ENCODE data around the gene PSMC4. TPM values are rescaled to one million over a fixed set of nuclear protein-coding genes. Genes with fewer than 3 reads are reported as not detected.
A peak's percentile ranks its signal among the peaks of the same experiment; 100 is the strongest.
"Not testable (repeated sequence)": the region's sequence is repeated elsewhere in the genome, so short reads cannot be mapped to it uniquely, and the experiment has no call there.

PSMC4 gene
- total RNA-seq, 2 experiments from 2014 or later = 81.9 to 84.5 TPM

- no peak for DNase-seq
- H3K4me3 Mint-ChIP-seq = peak overlapping the region; percentile 71
These were observed 19.3 kb upstream of the PSMC4 start for GRCh38 chr19:39951686-39952085.

GRCh38 chr19:39953915-39954314 lies 17.1 kb upstream of the PSMC4 start:
- Mint-ChIP-seq H3K9me3 (peaks cover 3% of the 10 kb centered on the region), H3K4me3 (peak overlapping the region; percentile 51), H3K27ac (peak overlapping the region; percentile 98), H3K4me1 (peaks cover 46% of the 10 kb centered on the region), H3K27me3 (no peaks in the 10 kb centered on the region), H3K36me3 (peaks cover 27% of the 10 kb centered on the region)
- ATAC-seq (ENCODE audit: low read depth) = peak; percentile 20
- no peak for DNase-seq
- POLR2A ChIA-PET = interaction anchor here (2.3 to 3.6 kb wide), 3 partner anchors 10 to 16 kb away, joined by 15 to 59 read pairs (median 16); partner anchors contain the start of gene PSMC4

More at GRCh38 chr19:39951686-39952085, 19.3 kb upstream of the PSMC4 start:
- no peaks in the 10 kb centered on the region for H3K27me3 Mint-ChIP-seq
- H3K9me3 Mint-ChIP-seq = peaks cover 7% of the 10 kb centered on the region
- H3K4me1 Mint-ChIP-seq = peaks cover 47% of the 10 kb centered on the region
- no peak for ATAC-seq (ENCODE audit: low read depth)
- peak overlapping the region; percentile 98 for H3K27ac Mint-ChIP-seq
- POLR2A ChIA-PET = interaction anchor here (0.8 to 1.0 kb wide), 3 partner anchors 9 to 19 kb away, joined by 3 to 11 read pairs (median 4); partner anchors contain the start of gene PSMC4
- H3K36me3 Mint-ChIP-seq = peaks cover 34% of the 10 kb centered on the region

GRCh38 chr19:39957886-39958285 lies 13.1 kb upstream of the PSMC4 start:
- not testable (repeated sequence) for DNase-seq

DNA sequence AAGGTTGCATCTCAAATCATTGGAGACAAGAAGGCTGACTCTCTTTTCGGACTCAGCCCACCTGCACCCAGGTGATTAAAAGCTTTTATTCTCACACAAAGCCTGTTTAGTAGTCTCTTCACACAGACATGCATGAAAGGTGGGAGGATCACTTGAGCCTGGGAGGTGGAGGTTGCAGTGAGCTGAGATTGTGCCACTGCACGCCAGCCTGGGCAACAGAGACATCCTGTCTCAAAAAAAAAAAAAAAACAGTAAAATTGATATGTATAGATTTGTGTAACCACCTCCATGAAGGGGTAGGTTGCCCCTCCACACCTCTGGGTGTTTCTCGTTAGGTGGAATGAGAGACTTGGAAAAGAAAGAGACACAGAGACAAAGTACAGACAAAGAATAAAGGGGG lies 12.0 kb upstream of the PSMC4 start:
- peak overlapping the region; percentile 71 for H3K4me3 Mint-ChIP-seq
- peaks cover 32% of the 10 kb centered on the region for H3K4me1 Mint-ChIP-seq
- H3K9me3 Mint-ChIP-seq, H3K36me3 Mint-ChIP-seq, DNase-seq, H3K27me3 Mint-ChIP-seq: not testable (repeated sequence)
- H3K27ac Mint-ChIP-seq = peak overlapping the region; percentile 79
- peak; percentile 76 for ATAC-seq (ENCODE audit: low read depth)
- POLR2A ChIA-PET = interaction anchor here (0.6 to 1.0 kb wide), 2 partner anchors 10 to 18 kb away, joined by 3 to 5 read pairs; no protein-coding TSS in a partner anchor

More at GRCh38 chr19:39957886-39958285, 13.1 kb upstream of the PSMC4 start:
- ATAC-seq (ENCODE audit: low read depth); POLR2A ChIA-PET; H3K9me3 Mint-ChIP-seq; H3K36me3 Mint-ChIP-seq; H3K4me3 Mint-ChIP-seq; H3K27me3 Mint-ChIP-seq: not testable (repeated sequence)
- peak overlapping the region; percentile 52 for H3K27ac Mint-ChIP-seq
- peaks cover 42% of the 10 kb centered on the region for H3K4me1 Mint-ChIP-seq

DNA sequence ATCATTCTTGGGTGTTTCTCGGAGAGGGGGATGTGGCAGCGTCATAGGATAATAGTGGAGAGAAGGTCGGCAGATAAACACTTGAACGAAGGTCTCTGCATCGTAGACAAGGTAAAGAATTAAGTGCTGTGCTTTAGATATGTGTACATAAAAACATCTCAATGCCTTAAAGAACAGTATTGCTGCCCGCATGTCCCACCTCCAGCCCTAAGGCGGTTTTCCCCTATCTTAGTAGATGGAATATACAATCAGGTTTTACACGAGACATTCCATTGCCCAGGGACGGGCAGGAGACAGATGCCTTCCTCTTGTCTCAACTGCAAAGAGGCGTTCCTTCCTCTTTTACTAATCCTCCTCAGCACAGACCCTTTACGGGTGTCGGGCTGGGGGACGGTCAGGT lies 11.6 kb upstream of the PSMC4 start:
- not testable (repeated sequence) for H3K27me3 Mint-ChIP-seq; H3K9me3 Mint-ChIP-seq; H3K36me3 Mint-ChIP-seq; ATAC-seq (ENCODE audit: low read depth); DNase-seq
- Mint-ChIP-seq H3K27ac (peak overlapping the region; percentile 79), H3K4me1 (peaks cover 32% of the 10 kb centered on the region), H3K4me3 (peak overlapping the region; percentile 71)
- POLR2A ChIA-PET = interaction anchor here (0.6 to 1.0 kb wide), 2 partner anchors 9 to 18 kb away, joined by 3 to 5 read pairs; no protein-coding TSS in a partner anchor

GRCh38 chr19:39963898-39964297 lies 7.1 kb upstream of the PSMC4 start:
- no peaks in the 10 kb centered on the region for H3K9me3 Mint-ChIP-seq
- peaks cover 10% of the 10 kb centered on the region for H3K36me3 Mint-ChIP-seq
- no peaks in the 10 kb centered on the region for H3K27me3 Mint-ChIP-seq
- no peak overlapping the region for H3K4me3 Mint-ChIP-seq
- peaks cover 27% of the 10 kb centered on the region for H3K4me1 Mint-ChIP-seq
- H3K27ac Mint-ChIP-seq = no peak overlapping the region
- DNase-seq = no peak
- ATAC-seq (ENCODE audit: low read depth) = no peak
- POLR2A ChIA-PET = no interaction called here

DNA sequence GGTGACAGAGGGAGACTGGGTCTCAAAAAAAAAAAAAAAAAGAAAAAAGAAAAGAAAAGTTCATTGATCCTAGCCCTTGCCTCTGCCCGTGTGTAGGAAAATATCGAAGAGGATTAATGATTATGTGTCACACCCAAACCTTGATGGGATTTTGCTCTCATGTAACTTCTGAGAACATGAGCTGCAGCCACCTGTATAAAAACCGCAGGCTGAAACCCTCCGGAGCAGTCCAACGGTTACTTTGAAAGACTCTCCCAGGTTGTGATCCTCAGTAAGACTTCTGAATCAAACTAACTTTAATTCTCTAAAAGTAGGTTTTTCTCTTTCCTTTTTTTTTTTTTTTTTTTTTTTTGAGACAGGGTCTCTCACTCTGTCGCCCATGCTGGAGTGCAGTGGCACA lies 4.3 kb upstream of the PSMC4 start:
- H3K4me3 Mint-ChIP-seq = no peak overlapping the region
- peaks cover 27% of the 10 kb centered on the region for H3K4me1 Mint-ChIP-seq
- POLR2A ChIA-PET = no interaction called here

DNA sequence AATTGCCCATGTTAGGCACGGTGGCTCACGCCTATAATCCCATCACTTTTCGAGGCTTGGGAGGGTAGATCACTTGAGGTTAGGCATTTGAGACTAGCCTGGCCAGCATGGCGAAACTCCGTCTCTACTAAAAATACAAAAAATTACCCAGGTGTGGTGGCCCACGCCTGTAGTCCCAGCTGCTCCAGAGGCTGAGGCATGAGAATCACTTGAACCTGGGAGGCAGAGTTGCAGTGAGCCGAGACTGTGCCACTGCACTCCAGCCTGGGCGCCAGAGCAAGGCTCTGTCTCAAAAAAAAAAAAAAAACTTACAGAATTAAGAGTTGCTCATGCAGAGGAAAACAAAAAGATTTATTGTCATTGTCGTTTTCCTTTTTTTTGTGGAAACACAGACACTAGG lies 3.4 kb upstream of the PSMC4 start:
- POLR2A ChIA-PET = interaction anchor here (3.7 kb wide), 1 partner anchor 13 kb away, joined by 59 read pairs; no protein-coding TSS in a partner anchor

More for the DNA sequence above, 4.3 kb upstream of the PSMC4 start:
- H3K36me3 Mint-ChIP-seq = peaks cover 10% of the 10 kb centered on the region
- no peaks in the 10 kb centered on the region for H3K27me3 Mint-ChIP-seq
- no peak overlapping the region for H3K27ac Mint-ChIP-seq
- no peak for ATAC-seq (ENCODE audit: low read depth)
- no peaks in the 10 kb centered on the region for H3K9me3 Mint-ChIP-seq
- DNase-seq = no peak

GRCh38 chr19:39968789-39969188 lies 2.2 kb upstream of the PSMC4 start:
- H3K27me3 Mint-ChIP-seq = no peaks in the 10 kb centered on the region
- DNase-seq = no peak
- POLR2A ChIA-PET = interaction anchor here (0.7 to 4.6 kb wide), 7 partner anchors 10 to 124 kb away, joined by 3 to 80 read pairs (median 24); partner anchors contain the start of gene FBL
- H3K4me3 Mint-ChIP-seq = peak overlapping the region; percentile 91
- H3K36me3 Mint-ChIP-seq = peaks cover 17% of the 10 kb centered on the region
- H3K27ac Mint-ChIP-seq = peak overlapping the region; percentile 98
- peaks cover 37% of the 10 kb centered on the region for H3K4me1 Mint-ChIP-seq
- ATAC-seq (ENCODE audit: low read depth) = no peak
- H3K9me3 Mint-ChIP-seq = no peaks in the 10 kb centered on the region

More for the DNA sequence above, 3.4 kb upstream of the PSMC4 start:
- H3K36me3 Mint-ChIP-seq = peaks cover 11% of the 10 kb centered on the region
- H3K27me3 Mint-ChIP-seq = no peaks in the 10 kb centered on the region
- H3K9me3 Mint-ChIP-seq = no peaks in the 10 kb centered on the region
- no peak overlapping the region for H3K27ac Mint-ChIP-seq
- H3K4me3 Mint-ChIP-seq = no peak overlapping the region
- ATAC-seq (ENCODE audit: low read depth) = no peak
- H3K4me1 Mint-ChIP-seq = peaks cover 35% of the 10 kb centered on the region
- no peak for DNase-seq

GRCh38 chr19:39969266-39969665 lies 1.7 kb upstream of the PSMC4 start:
- H3K9me3 Mint-ChIP-seq = no peaks in the 10 kb centered on the region
- POLR2A ChIA-PET = interaction anchor here (0.7 to 4.6 kb wide), 9 partner anchors 10 to 124 kb away, joined by 3 to 80 read pairs (median 11); partner anchors contain the start of genes FBL and ZNF780B
- ATAC-seq (ENCODE audit: low read depth) = no peak

GRCh38 chr19:39969681-39970424 lies 1.1 kb upstream of the PSMC4 start:
- Mint-ChIP-seq H3K9me3 (no peaks in the 10 kb centered on the region), H3K4me1 (peaks cover 36% of the 10 kb centered on the region), H3K27me3 (no peaks in the 10 kb centered on the region), H3K27ac (peak overlapping the region; percentile 98), H3K36me3 (peaks cover 23% of the 10 kb centered on the region), H3K4me3 (peak overlapping the region; percentile 91)
- POLR2A ChIA-PET = interaction anchor here (0.6 to 4.6 kb wide), 18 partner anchors 7 to 196 kb away, joined by 3 to 80 read pairs (median 8); partner anchors contain the start of genes DYRK1B, FBL, ZNF546 and ZNF780A
- ATAC-seq (ENCODE audit: low read depth) (no peak), DNase-seq (peak; percentile 34)

More at GRCh38 chr19:39969266-39969665, 1.7 kb upstream of the PSMC4 start:
- Mint-ChIP-seq H3K27ac (peak overlapping the region; percentile 98), H3K36me3 (peaks cover 19% of the 10 kb centered on the region), H3K4me1 (peaks cover 36% of the 10 kb centered on the region), H3K4me3 (peak overlapping the region; percentile 91), H3K27me3 (no peaks in the 10 kb centered on the region)
- DNase-seq = no peak

GRCh38 chr19:39970425-39970674 lies 615 bp upstream of the PSMC4 start:
- peaks cover 36% of the 10 kb centered on the region for H3K4me1 Mint-ChIP-seq
- H3K27ac Mint-ChIP-seq = peak overlapping the region; percentile 98
- DNase-seq (no peak), ATAC-seq (ENCODE audit: low read depth) (peak; percentile 32)
- POLR2A ChIA-PET = interaction anchor here (0.6 to 4.6 kb wide), 23 partner anchors 8 to 248 kb away, joined by 3 to 80 read pairs (median 7); partner anchors contain the start of genes DYRK1B, FBL, TTC9B and ZNF546
- peaks cover 25% of the 10 kb centered on the region for H3K36me3 Mint-ChIP-seq
- peak overlapping the region; percentile 91 for H3K4me3 Mint-ChIP-seq
- H3K27me3 Mint-ChIP-seq = no peaks in the 10 kb centered on the region
- H3K9me3 Mint-ChIP-seq = no peaks in the 10 kb centered on the region

GRCh38 chr19:39971380-39972035 lies 543 bp downstream of the PSMC4 start:
- DNase-seq (no peak), ATAC-seq (ENCODE audit: low read depth) (no peak)
- POLR2A ChIA-PET = interaction anchor here (0.6 to 4.6 kb wide), 17 partner anchors 11 to 247 kb away, joined by 3 to 80 read pairs (median 8); partner anchors contain the start of genes DYRK1B, FBL, TTC9B and ZNF546
- Mint-ChIP-seq H3K36me3 (peaks cover 33% of the 10 kb centered on the region), H3K4me3 (peak overlapping the region; percentile 91), H3K4me1 (peaks cover 36% of the 10 kb centered on the region), H3K27me3 (no peaks in the 10 kb centered on the region), H3K9me3 (peaks cover 1% of the 10 kb centered on the region), H3K27ac (peak overlapping the region; percentile 98)

Measured in activated naive CD8-positive, alpha-beta T cell treated with anti-CD3 and anti-CD28 coated beads, Interleukin-2, amount 10 ng/mL, durations not matched to agents 7 days and 5 days (primary cell).